NOMO-1 treated with dmso at 0.1 percent for 144 hours (cell line): ENCODE data around the gene TTLL5.

Experiments
- DNase-seq: peaks from one replicate; lab custom pipeline; 2025; ENCODE audit not compliant: unreplicated experiment; lab: John Stamatoyannopoulos, UW

TTLL5 gene

DNA sequence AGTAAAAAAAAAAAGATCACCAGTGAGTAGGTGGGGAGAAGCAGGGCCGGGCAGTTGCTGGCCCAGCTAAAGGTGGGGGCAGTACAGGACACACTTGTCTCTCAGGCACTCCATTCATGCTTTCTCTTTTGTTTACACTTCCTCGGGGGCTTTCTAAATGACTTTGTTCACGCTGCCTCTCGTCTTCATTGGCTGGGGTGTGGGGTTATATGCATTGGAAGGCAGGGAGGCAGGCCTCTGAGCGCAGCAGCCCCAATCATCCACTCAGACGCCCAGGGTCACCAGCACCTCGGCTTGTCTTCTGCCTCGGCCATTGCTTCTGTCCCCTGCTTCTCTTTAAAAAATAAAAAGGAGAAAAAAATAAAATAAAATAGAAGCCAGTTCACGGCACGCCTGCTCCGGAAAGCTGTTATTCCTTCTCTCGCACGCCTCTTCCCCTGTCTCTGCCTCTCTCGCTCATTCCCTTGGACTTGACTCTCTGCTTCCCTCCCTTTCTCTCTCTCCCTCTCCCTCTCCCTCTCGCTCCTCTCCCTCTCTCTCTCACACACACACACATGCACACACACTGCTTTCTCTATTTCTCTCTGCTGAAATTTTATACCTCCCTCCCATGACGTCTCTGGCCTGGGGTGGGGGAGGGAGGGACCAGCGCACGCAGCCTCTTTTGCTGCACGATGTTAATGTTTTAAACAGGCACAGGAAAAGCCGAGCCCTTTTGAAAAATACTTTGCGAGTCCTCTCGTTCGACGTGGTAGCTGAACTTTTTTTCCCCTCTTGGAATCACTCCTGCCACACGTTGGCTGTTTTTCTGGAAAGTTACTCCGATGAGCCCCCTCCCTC is 320.6 kb downstream of the TTLL5 start, which contains the start of gene TGFB3:
Gene TGFB3 (minus strand): TSS at position 570 of the 840 bp plus-strand sequence. CDS start 1,102 bp downstream, outside the sequence.
- DNase-seq: no peak

DNA sequence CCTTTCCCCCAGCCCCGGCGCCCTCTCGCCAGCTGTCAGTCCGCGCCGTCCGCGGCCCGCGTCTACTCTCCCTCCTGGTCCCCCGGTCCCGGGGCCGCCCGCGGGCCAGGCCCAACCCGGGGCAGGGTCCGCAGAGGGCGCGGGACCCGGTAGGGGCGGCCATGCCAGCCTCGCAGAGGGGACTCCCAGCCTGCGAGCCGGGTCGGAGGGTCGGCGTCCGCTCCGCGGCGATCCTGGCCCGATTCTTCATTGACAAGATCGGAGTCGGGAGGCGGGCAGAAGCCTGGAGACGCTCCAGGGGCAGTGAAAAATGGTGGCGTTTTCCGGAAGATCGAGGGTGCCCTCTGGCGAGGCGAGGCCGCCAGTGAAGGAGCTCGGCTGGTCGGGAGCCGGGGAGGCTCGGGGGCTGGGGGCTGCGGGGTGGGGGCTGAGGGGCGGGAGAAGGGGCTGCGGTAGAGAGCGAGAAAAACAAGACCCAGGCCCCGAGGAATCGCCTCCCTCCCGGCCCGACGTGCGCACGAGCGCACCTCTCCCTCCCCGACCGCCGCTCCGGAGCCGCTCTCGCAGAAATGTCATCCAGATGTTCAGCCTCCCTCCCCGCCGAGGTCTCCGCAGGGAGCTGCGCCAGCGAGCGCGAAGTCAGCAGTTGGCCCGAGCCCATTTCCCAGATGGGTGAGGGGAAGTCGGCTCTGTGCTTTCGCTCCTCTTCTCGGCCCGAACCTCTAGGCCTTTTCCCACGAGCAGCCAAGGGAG is 321.4 kb downstream of the TTLL5 start:
- peak; percentile 67 for DNase-seq

DNA sequence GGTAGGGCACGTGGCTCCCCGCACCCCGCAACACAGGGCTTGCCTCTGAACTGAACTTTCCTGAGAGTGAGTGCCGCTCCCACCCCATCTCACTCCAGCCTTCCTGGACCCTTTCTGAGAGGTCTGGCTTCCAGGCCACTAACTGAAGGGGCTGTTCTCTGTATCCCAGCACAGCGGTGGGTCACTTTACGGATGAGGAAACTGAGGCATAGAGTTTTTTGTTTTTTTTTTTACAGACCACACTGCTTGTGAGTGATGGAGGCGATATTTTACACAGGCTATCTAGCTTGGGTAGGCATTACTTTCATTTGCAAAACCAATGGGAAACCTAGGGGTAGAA is 321.9 kb downstream of the TTLL5 start:
- no peak for DNase-seq

DNA sequence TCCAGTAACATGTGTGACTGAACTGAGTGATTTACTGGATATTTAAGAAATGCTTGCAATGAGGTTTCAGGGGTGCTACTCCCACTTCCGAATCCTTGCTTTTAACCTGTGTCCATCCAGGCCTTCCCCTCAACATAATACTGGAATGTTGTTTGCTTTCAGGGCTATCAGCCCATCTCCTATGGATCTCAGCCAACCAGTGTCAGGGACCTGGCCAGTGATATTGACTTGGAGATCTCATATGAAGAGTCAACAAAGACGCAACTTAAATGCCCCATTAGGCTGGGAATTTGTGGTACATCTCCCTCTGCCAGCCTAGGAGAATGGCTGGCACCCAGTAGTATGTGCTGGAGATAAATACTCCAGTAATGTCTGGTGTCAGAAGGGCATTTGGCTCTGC is 323.6 kb downstream of the TTLL5 start:
- DNase-seq: no peak

DNA sequence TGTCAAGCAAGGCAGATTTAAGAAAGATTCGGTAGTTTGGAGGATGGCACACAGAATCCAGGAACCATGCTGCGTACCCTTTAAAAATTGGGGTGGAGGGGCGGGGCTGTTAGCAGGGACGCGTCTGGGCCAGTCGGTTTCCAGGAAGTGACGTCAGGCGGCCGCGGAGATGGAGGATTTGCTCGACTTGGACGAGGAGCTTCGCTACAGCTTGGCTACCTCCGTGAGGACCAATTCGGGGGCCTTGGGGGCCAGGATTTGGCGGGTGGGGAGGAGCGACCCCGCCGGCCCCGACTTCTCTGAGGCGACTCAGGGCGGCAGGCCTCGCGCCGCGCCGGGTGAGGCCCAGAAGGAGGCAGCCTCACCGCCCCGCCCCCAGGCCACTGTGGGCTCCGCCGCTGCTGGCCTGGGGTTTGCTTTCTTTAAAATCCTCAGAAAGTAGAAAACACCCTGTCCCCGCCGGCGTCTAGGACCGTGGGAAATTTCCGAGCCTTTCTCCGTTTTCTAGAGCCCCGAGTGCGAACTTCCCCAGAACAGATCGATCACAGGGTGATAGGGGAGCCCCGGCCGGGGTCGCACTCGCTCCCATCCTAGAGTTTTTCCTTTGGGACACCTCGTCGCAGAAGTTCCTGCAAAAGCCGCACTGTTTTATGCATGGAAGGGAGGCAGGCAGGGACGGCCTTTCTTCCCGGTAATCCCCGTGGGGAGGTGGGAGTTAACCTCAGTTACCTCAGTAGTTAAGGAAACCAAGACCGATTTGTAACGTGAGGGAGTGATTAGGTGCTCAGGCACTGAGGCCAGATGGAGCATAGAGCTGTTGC is 324.8 kb downstream of the TTLL5 start, which contains the start of gene IFT43:
Gene IFT43 (plus strand): TSS at position 146 of the 821 bp plus-strand sequence. CDS start 24 bp downstream, at position 170.
- DNase-seq: peak; percentile 77

DNA sequence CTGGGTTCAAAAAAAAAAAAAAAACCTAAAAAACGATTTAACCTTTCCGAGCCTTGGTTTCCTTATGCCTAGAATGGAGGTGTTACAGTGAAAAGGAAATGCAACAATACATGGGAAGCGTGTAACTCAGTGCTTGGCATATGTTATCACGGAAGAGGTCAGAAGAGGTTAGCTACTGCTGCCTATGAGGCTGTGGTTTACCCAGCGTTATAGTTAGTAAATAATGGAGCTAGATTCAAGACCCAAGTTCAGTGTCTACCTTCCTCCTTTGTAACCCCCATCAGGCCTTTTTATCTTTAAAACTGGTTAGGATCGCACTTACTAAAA is 325.4 kb downstream of the TTLL5 start:
- no peak for DNase-seq

DNA sequence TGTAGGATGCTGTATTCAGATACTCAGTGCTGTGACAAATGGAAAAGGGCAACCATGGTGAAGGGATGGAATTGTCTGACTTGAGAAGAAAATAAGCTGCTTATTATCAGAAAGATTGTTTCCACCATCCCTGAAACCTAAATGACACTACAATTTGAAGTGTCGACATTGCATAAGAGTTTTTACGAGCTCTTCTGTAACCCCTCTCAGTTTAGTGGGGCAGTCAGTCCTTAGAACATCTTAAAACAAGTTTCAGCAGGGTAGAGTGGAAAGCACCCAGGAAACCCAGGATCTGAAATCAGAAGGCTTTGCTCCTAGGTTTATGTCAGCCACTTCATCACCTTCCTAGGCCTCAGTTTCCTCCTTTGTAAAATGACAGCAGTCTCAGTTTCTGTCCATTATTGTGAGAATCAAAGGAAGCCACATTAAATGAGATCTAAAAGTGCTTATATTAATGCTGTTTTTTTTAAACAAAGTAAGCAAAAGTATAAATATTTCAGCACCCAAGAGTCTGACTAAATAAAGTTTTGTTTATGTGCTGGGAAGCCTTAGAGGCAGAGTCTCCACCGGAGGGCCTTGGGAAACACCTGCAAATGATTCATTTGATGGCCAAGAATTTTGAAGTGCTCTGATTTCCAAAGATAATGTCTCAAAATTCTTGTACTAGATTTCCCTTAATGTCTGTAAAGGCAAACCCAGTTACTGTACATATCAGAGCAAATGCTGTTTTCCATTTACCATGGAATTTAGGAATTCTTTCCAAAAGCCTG is 326.3 kb downstream of the TTLL5 start:
- no peak for DNase-seq

DNA sequence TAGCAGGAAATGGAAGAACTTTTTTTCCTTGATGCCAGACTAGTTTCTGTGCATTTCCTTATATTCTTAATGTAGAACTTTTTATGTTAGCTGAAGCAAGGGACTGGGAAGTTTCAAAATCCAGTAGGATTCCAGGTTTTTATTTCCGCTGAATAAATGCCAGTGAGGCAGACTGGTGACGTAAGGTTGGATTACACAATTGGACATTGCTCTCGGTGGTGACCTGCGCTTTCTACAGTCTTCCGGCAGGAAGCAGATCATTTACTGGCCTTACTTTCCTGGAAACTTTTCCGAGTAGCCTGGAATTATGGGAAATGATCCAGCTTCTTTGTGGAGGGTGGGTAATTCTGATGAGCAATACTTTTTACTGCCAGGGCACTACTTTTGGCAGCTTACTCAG is 328.1 kb downstream of the TTLL5 start:
- no peak for DNase-seq

DNA sequence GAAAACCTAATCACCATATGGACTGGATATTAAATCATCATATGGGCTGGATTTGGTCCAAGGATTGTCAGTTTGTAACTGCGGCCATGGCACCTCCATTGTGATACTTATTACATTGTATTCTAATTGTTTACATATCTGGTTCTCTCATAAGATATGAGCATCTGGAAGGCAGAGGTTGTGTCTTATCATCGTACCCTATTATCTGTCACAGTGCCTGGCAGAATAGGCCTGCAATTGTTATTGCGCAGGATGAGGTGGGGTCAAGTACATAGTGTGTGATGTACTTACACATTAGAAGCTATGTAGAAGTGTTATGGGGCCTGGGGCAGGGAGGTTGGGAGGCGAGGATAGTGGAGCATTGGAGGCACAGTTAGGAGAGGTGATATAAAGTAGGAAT is 329.3 kb downstream of the TTLL5 start:
- DNase-seq: no peak

DNA sequence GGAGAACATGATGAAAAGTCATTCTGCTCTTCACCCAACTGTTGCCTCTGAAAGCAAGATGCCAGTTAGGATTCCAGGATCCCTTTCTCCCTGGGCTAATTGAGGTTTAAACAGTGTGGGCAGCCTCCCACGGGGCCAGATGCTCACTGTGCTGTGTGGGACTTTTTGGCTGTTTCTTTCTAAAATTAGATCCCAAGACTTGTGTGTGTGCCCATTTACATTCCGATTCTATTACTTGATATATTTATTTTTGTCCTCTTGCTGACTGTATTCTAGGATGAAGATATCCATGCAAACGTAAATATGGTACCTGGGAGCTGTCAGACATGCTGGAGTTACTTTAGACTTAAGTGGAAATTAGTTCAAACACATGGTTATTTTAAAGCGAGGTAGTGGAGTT is 330.7 kb downstream of the TTLL5 start:
- DNase-seq: no peak

DNA sequence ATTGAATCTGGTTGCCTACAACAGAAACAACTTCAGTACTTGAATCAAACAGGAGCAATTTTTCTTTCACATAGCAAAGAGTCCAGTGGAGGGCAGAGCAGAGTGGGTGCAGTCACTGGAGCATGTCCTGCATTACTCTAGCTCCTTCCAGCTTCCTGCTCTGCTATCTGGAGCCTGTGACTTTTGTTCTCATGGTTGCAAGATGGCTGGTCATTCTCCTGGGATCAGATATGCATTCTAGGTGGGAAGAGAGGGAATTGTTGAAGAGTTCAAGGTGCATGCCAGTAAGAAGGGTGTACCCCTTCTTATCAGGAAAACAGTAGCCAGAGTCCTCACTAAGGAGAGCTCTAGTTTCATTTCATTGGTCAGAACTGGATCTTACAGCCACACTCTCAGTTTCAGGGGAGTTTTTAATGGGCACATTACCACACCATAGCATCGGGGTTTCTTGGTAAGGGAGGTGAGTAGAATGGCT is 332.6 kb downstream of the TTLL5 start:
- no peak for DNase-seq

DNA sequence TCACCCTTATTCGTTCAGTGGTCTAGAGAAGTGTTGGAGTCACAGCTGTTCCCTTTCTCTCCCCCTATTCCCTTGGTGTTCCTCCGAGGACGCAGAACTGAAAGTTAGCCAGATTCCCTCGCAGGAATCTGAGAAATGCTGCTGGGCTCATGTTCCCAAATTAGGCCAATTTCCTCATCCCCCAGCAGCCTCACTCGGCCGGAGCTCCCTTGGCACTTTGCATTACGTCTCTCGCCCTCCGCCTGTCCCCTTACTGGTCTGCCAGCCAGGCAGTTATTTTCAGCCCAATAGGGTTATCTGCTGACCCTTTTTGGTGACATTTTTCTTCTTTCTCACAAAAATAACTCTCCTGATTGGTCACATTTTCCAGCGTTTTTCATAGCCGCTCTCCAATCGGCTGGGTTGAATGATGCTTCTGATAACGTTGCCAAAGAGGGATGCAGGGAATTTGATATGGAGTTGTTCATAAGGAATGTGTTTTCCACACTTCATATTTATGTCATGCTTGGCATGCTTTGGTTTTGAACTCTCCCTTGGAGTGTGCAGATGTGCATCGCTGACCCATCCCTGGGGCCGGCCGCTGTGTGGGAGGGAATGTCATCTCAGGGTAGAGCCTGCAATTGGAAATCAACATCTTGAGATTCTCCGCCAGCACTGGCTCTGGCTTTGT is 334.5 kb downstream of the TTLL5 start:
- no peak for DNase-seq

DNA sequence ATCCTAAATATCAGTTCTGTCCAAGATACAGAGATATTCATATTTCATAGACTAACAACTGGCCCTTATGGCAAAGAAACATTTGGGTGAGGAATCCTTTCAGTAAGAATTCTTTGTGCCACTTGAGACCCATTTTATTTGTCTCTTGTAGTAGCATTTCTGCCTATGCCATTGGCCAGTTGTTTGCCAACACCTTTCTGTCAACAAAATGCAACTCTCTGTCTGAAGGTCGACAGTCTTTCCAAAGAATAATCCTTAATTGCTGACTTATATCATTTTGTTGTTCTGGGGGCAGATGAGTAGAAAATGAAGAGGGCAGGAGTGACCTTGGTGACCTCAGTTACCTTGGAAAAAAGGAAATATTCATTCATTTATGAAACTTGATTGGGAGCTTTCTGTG is 335.4 kb downstream of the TTLL5 start:
- no peak for DNase-seq

DNA sequence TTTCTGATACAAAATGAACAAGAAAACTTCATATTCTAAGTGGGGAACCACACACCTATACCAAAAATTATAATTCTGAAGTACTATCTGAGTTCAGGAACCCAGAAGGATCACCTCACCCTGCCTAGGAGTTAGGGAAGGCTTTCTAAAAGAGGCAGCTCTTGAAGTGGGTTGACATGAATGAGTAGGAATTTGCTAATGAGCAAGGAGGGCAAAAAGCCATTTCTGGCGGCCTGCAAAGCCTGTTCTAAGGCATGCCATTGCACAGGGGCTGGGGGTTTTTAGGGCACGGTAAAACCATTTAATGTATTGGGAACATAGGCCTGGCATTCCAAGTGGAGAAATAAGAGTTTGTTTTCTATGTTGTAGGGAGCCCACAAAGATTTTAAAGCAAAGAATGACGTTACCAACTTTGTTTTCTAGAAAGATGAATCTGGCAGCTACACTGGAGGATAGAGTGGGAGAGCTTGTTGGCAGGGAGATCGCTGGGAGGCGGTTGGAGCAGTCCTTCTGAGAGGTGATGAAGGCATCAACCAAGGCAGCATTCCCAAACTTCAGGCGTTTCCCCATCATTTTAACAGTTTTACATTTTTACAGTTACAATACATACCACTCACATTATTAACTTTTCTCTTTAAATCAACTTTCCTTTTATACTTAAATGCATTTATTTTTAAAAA is 338.6 kb downstream of the TTLL5 start:
- no peak for DNase-seq

DNA sequence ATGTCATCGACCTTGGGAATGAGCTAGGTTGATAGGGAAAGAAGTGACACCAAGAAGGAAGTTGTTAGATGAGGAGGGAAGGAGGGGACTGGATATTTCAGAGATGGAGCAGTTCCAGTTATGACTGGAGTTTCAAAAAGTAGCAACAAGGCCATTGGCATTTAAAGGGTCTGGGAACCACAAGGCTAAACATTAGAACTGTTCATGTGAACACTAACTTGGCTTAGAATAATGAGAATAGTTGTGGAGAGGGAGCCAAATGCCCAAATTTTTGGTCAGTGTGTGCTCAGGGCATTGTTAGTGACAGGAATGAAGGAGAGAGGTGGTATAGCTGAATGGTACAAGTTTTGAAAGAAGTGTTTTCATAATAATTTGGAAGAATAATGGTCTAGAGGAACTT is 341.3 kb downstream of the TTLL5 start:
- DNase-seq: no peak
